ENCODE measurements around the gene ZNF57.

DNA sequence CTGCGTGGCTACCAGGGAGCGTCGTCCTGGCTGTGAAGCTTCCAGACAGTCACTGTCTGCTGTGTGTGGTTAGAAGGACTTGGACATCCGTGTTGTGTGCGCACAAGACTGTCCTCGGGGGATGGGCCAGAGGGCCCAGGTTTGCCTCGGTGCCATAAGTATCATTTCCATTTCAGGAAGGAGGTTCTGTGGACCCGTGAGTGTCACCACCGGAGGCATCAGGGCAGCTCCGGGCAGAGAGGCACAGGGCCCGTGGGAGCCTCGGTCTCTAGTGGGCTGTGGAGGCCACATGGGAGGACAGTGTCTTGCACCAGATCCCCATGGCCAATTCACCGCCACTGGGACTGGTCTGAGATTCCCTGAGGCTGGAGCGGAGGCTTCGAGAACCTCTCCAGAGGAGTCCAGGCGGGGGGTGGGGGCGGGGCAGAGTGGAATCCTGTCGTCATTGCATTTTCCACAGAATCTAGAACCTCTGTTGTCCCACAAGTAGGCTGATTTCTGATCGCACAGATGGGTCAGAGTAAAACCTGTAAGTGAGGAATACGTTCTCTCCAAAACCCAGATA, 6.0 kb downstream of the ZNF57 start:
- TF ChIP-seq GATA2 (IDR thresholded peaks at IDR 0.05; ENCODE audit: low read depth, low read length) = no peak
- no peak for TF ChIP-seq GATA3 (IDR thresholded peaks at IDR 0.05; ENCODE audit: low read depth, low read length)
